NOMO-1 (cell line): ENCODE measurements around the gene POC1A.

Experiments
- DNase-seq, 2 experiments: peaks; one replicate each; lab custom pipeline; 2025; ENCODE audit not compliant: unreplicated experiment in 2 of 2; lab: John Stamatoyannopoulos, UW

POC1A gene

DNA sequence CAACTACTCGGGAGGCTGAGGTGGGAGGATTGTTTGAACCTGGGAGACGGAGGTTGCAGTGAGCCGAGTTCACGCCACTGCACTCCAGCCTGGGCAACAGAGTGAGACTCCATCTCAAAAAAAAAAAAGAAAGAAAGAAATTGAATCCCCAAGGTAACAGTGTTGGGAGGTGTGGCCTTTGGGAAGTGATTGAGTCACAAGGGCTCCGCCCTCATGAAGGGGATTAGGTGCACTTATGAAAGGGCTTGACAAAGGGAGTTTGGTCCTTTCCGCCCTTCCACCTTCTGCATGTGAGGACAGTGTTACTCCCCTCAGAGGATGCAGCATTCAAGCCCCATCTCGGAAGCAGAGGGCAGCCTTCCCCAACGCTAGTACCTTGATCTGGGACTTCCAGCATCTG is 21.3 kb downstream of the POC1A start:
- no peak for DNase-seq

DNA sequence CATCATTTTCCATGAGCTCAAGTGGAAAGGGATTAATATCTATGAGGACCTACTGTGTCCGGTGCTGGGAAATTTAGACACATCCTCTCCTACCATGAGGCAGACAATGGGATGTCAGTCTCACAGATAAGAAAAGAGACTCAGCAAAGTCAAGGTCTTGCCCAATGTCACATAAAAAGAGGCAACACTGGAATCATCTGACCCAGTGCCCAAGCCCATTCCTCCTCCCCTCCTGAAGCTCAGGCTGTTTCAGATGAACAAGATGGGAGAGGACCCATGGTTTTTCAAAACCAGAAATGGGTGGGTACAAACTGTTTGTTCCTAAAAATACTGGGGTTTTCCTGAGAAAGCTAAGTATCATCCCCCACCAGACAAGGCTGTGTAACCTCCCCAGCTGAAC is 22.2 kb downstream of the POC1A start:
- no peak for DNase-seq

DNA sequence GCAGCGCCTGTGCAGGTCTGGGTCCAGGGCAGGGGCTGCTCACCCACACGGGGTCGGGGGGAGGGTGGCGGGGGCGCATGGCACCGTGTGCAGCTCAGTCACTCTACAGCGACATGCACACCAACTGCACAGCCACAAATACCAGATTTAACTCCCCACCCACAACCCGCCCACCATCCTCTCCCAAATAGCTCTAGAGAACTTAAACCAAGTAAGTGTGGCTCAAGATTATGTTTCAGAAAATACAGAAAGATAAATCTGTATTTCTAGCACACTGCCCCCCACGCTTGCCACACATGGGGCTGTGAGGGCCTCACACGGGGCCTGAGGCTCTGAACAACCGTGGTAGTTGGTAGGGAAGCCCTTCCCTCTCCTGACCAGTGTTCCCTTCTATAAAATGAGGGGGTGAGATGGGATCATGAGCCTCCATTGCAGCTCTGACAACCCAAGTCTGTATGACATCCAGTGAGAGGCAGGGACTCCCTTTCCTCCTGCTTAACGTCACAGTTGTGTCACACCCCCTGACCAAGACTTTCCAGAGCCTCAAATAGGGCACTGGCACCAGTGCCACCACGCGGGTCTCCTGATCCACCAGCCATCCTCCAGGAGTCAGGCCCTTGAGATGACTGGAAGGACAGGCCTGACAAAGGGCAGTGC is 23.1 kb downstream of the POC1A start:
- no peak for DNase-seq

DNA sequence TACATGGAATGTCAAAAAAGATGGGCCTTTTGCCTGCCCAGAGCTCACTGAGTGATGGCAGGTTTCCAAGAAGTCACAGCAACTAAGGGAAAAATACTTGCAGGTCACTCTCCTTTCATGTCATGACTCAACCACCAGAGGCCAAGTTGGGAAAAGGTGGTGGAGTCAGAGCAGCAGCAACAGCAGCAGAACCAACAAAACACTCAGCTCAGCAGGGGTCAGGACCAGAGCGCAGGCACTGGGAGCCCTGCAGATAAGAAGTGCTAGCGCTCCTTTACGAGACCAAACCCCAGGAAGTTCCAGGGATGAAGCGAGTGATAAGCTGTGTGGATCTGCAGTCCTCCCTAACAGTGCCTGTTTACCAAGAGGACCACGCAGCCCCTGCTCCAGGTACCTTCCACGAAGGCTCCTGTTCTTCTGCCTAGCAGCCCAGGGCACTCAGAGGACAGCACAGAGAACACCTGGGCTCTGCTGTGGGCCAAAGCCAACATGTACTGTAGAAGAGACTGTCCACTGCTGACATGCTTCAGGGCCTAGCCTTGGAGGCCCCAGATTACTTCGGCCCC is 26.0 kb downstream of the POC1A start:
- no peak for DNase-seq

DNA sequence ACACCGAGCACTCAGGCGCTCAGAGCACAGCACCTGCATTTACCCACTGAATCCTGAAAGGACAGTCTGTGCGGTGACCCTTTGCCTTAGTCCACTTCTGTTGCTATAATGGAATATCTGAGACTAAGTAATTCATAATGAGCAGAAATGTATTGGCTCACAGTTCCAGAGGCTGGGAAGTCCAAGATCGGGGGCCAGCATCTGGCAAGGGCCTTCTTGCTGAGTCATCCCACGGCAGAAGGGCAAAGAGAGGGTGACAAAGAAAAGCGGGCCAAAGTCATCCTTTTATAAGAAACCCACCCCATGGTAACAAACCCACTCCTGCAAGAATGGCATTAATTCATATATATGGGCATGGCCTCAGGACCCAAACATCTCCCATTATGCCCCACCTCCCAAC is 27.7 kb downstream of the POC1A start:
- DNase-seq = no peak

DNA sequence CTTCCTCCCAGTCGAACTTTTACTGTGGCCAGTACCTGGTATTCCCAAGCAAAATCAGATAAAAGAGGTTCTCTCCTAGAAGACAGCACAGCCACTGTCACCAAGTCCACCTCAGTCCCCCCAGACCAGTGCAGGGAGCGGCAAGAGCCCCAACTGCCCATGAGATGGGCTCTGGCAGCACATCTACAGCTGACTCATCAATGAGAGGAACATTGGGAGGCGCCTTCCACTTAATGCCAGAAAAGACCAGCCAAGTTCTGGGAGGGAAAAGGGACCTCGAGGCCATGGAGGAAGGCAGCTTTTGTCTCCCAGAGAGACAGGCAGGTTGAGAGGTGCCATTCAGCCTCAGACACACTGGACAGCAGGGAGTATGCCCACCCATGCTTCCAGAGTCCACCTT is 28.2 kb downstream of the POC1A start:
- DNase-seq = no peak

DNA sequence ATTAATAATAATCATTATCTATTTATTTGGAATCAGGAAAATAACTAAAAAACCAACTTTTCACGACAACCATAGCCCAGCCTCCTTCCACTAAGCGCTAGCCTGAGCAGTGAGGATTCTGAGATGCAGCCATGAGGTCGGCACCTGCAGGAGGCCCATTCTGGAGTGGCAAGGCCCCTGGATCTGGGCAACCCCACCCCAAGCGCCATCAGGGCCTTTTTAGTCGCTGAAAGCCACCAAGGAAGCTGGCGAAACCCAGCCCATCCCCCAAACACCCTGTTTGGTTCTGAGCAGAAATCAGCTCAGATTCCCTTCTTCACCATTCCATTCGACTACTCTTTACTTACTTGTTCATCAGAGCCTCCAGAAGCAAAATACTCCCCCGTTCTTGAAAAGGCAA is 29.5 kb downstream of the POC1A start:
- DNase-seq = no peak

DNA sequence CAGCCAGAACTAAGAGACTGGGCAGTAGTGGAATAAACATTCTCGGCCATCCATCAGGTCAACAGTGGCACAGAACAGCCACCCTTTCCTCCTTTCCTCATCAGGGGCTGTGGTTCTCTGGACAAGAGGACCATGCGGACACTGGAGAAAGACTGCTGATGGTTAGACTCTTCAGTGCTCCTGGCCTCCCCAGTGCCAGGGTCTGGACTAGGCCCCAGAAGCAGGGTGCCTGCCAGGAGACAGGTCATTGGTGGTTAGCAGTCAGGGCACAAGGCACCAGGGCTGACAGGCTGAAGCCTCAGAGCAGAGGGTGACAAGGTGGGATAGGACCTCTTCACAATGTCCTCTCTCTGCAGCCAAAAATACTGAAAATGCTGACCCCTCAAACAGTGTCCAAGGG is 30.1 kb downstream of the POC1A start:
- no peak for DNase-seq

DNA sequence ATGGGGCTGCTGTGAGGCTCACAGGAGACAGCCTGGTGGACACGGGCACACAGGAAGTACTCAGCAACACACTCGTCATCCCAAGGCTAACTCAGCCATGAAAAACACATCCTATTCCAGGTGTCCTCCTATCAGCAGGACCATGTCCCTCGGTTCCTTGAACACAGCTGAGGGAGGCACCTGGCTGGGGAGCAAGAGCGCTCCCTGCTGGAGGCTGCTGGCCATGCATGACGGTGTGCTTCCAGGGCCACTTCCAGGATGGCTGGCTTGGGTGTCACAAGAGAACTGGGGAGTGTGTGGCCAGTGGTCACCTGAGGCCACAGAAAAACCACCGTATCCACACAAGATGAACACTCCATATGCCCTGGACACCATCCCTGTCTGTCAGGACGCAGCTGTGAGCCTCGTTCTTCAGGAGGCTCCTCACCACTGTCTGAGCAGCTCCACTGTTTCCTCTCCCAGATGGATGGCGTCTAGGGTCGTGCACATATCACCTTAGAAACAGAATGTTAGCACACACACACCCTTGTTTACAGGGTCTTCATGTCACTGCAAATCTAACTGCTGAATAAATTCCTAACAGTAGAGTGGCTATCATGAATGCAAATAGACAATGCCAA is 31.0 kb downstream of the POC1A start:
- DNase-seq = peak; percentile 21 to 23

DNA sequence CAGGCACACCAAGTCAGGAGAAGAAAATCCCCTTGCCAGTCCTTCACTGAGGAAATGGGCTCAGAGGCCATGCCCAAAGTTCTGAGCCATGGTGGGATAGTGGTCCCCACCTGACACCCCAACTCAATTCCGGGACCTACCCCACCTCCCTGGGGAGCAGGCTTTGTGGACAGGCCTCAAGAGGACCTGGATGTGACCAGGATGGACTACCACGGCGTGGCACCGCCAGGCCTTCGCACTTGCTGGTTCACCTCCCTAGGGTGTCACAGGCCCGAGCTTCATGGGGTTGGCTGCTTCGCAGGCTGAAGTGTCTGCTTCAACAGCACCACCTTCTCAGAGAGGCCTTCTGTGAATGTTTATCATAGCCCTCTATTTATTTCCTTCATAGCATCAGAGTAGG is 31.7 kb downstream of the POC1A start:
- DNase-seq = no peak

DNA sequence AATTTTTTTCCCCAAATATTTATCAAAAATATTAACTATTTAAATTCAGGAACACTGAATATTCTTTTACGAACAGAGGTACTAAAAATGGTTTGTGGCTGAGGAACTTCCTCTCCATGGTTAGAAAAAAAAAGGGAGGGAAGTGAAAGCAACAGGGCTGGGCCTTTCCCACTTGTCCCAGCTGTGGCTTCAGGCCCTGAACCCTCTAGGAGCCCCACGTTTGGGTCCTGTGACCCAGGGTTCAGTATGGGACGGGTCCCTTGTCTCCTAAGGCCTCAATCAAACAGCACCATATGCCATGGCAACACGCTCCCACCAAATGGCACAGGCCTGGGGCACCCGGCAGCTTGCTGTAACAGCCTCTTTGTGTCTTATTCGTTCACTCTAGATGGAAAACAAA is 32.4 kb downstream of the POC1A start:
- peak; percentile 84 to 92 for DNase-seq

DNA sequence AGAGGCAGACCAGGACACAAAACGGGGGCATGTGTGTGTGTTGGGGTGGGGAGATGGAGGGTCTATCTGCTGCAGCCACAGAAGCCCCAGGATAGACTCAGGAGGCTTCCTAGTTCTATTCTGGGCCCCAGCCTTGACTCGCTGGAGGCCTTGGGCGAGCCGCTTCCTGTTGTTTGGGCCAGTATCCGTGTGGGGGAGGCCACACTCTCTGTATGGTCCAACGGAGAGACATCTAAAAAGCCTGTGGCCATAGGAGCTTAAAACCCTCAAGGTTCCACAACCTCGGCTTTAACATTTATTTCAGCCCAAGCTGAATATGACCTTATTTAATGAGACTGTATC is 32.8 kb downstream of the POC1A start:
- DNase-seq = peak; percentile 92

DNA sequence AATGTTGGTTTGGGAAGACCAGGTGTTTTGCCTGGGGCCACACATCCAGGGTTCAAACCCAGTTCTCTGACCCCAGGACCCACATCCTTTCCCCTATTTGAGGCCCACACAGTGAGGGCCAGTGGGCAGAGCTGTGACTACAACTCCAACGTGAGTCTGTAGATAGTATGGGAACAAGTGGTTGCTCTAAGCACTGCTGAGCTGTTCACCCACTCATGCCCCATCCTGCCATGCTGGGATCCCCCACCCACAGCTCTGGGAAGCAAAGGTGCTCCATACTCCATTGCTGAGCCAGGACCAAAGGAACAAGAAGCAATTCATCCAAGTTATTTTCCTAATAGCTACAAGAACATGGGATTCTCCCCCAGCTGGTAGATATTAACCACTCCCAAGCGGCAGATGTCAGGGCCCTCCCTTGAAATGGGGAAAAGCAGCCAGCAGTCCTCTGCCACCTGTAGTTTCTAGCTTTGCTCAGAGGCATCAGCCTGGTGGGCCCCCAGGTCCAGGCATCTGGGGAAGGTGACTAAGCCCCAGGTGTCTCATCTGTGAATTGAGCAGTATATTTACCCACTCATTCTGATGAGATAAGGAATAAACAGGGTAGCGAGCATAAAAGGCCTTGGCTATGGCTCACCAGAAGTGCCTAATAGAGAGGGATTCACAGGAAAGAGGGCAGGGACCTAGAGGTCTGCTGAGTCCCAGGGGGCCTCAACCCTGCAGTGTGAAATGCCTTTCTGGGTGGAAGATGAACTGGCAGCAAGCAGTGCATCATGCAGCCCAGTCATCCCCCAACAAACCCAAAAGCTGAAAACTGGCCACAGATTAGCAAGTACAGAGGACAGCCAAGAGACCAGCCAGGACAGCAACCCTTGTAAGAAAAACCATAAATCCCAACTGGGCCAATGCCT is 33.4 kb downstream of the POC1A start:
- DNase-seq = no peak

DNA sequence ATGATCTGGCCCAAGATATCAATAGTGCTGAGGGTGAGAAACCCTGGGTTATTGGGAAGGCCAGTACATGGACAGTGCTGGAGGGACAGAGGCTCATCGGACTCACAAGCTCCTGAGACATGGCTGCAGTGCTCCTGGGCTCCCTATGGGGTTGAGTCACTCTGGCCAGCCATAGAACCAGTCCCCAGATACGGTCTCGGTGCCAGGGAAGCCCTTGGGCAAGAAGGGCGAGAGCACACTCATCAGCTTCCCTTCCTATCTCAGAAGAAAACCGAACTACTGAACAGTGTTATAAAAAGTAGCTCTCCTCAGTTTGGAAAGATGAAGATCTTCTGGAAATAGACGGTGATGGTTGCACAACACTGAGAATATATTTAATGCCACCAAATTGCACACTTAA is 34.4 kb downstream of the POC1A start:
- peak; percentile 1 to 8 for DNase-seq

DNA sequence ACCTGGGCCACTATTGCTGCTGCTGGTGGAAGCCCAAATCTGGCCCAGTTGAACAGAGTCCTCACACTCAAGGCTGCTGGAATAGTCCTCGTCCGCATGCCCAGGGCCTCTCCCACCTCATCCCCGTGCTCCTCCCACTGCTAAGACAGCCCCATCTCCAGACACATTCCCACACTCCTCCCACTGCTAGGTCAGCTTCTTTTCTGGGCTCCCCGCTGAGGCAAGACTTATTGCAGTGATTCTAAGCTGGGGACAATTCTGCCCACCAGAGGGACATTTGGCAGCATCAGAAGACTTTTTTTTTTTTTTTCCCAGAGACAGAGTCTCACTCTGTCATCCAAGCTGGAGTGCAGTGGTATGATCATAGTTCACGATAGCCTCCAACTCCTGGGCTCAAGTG is 35.1 kb downstream of the POC1A start:
- DNase-seq = no peak

DNA sequence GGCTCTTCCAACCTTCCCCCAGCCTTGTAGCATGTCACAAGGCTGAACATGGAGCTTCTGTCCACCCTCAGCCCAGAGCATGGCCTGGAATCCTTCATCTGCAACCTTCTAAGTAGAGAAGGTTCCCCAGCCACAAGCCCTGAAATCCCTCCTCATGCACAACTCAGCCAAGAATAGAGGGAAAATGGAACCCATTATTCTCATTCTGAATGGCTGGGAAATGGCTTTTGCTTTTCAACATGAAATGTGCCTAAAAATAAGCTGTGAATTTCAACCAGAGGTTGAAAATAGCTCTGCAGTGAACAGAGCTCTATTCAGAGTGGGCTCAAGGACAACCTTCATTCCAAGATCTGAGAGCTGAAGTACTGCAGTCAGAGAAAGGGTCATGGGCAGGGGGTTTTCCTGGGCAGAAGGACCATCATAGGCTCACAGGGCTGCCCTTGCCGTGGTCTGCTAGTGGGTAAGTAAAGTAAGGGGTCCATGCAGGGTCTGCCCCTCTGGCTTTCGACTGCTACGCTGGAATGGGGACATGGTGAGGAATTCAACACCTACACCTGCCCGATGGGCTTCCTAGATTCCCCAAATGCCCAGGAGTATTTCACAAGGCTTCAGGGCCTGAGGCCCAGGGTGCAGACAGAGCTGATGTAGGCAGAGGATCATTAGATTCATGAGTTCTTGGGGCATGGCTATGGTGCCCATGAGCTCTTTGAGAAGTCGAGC is 35.9 kb downstream of the POC1A start:
- DNase-seq = no peak

DNA sequence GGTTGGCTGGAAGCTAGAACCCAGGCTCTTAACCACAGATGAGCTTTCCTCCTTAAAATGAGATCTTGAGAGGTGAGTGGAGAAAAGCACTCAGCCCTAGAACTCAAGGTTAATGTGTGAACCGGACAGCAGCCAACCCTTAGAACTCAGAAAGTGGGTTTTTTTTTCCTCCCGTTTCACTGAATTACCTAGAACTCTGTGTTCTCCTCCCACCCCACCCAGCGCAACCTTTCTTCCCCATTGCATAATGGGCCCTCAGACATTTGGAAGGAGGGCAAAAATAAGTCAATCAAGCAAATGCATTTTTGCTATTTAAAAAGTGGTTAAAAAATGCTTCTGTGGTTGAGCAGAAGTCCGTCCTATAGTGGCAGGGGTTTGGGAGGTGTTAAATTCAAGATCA is 36.7 kb downstream of the POC1A start:
- peak in 1 of 2 experiments; percentile 1 for DNase-seq

DNA sequence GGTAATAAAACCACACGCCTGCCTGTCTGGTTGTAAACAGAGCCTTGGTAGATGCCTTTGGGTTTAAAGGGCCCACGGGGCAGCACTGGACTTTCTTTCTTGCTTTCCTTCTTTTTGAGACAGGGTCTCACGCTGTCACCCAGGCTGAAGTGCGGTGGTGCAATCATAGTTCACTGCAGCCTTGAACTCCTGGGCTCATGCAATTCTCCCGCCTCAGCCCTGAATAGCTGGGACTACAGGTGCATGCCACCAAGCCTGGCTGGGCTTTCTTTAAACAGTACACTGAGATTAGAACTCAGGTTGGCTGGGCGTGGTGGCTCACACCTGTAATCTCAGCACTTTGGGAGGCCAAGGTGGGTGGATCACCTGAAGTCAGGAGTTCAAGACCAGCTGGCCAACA is 42.2 kb downstream of the POC1A start:
- DNase-seq = no peak

DNA sequence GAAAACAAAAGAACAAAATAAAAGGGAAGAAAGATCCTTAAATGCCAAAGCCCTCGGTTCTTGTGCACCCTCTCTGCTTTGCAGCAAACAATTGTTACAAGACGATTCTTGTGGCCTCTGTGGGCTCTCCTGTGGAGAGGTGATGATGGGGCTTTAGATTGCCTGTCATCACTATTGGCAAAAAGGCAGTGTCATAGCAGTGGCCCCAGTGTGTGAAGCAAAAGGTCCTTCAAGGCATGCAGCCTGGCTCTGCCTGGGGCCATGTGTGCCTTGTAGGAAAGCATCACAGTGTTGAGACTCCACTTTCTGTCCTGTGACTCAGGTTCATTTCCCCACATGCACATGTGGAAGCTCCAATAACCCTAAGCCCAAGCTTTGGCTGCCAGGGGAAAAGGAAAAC is 43.7 kb downstream of the POC1A start:
- DNase-seq = no peak

DNA sequence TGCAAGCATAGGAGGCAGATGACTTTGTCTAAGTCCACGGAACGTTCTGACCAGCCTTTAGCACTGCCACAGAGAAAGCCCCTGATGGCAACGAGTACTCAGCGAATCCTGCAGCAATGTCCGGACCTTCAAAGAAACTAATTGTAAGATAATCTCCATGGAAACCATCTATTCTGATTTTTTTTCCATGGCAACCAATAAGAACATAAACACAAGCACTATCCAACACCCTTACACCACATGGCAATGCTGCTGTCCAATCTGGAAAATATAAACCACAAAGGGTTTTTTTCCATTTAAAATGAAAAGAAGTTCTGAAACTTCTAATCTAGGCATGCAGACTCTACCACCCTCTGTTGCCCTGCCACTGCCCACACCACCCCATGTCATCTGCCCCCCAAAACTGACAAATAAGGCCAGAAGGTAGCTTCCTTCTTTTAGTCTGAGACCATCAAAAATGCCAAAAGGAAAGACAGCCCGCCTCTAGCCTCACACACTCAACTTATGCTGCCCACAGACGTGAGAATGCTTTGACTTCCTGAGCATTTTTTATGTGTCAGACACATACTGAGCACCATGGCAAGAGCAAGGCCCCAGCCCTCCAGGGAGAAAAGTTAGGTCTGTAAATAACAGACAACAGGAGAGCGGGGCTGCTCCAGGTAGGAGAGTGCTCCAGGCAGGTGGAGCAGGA is 44.5 kb downstream of the POC1A start:
- DNase-seq = no peak
